GM12878 (cell line): ENCODE results near the gene NKX6-1. TPM values are rescaled to one million over a fixed set of nuclear protein-coding genes. Genes with fewer than 3 reads are reported as not detected.

Experiments used
- ATAC-seq: fragments of 200-7000 bp; cut with Tn5 transposase; 3 replicates; pipeline ENCODE4 v1.9.1; 2020; ENCODE audit warnings: mild to moderate bottlenecking, moderate library complexity
- BruUV-seq: library from RNA; stranded (reverse); fragments of 400-500 nt; replicated peaks from 2 replicates; lab custom pipeline; 2021; lab: Mats Ljungman, UMichigan
- CTCF ChIA-PET: fragments of 300-600 bp; sonication (Branson Sonifier 250); formaldehyde crosslinking; extraction: SDS; loops from one replicate; lab custom pipeline; 2021; ENCODE audit warnings: inconsistent platforms; lab: Yijun Ruan, JAX
- POLR2A ChIA-PET: fragments of 350-600 bp; formaldehyde crosslinking; extraction: SDS; loops from one replicate; lab custom pipeline; 2021; ENCODE audit warnings: inconsistent platforms; lab: Charles Lee
- RAD21 ChIA-PET: fragments of 300-600 bp; sonication (Branson Sonifier 250); formaldehyde crosslinking; loops from one replicate; lab custom pipeline; 2023; ENCODE audit warnings: antibody characterized with exemption; ENCODE audit not compliant: unreplicated experiment; lab: Charles Lee
- SMC1A ChIA-PET: fragments of 300-600 bp; sonication (Branson Sonifier 250); formaldehyde crosslinking; loops from one replicate; lab custom pipeline; 2023; ENCODE audit not compliant: unreplicated experiment, uncharacterized antibody; lab: Charles Lee
- DNase-seq: peaks from one replicate; pipeline ENCODE4 v3.0.0-alpha.2; 2011; ENCODE audit warnings: low read depth, low spot score
- FAIRE-seq: peaks from 3 replicates; lab custom pipeline; 2011; peaks lifted over from hg19 to GRCh38; lab: Jason Lieb, UNC
- H2AFZ ChIP-seq: 2 replicates; pipeline ENCODE4 v1.6.0; 2011; ENCODE audit warnings: low read depth, low read length, control low read depth; ENCODE audit not compliant: control insufficient read depth
- H3K27ac ChIP-seq: 2 replicates; pipeline ENCODE4 v1.5.1; 2011; ENCODE audit warnings: control low read depth; ENCODE audit not compliant: control insufficient read depth, insufficient read depth
- H3K27me3 ChIP-seq, 2 experiments: replicated peaks in 1 of 2; 2 replicates each; pipeline versions ENCODE4 v1.6.0 to v1.6.1; 2011; ENCODE audit warnings: low read length in 1 of 2; ENCODE audit not compliant: control insufficient read depth in 2 of 2, insufficient read depth in 2 of 2
- H3K36me3 ChIP-seq, 2 experiments: 2 replicates each; pipeline ENCODE4 v1.5.1; 2011; ENCODE audit warnings: low read length in 1 of 2; ENCODE audit not compliant: control insufficient read depth in 2 of 2, insufficient read depth in 2 of 2
- H3K4me1 ChIP-seq: 2 replicates; pipeline ENCODE4 v1.6.1; 2011; ENCODE audit warnings: mild to moderate bottlenecking, low read length, moderate library complexity, mixed read lengths; ENCODE audit not compliant: control insufficient read depth, insufficient read depth
- H3K4me2 ChIP-seq: 2 replicates; pipeline ENCODE4 v1.6.0; 2011; ENCODE audit warnings: control low read depth; ENCODE audit not compliant: control insufficient read depth, insufficient read depth
- H3K4me3 ChIP-seq: fragments of 200-600 bp; sonication (generic); 2 replicates; pipeline ENCODE4 v1.5.1; 2016
- H3K79me2 ChIP-seq: 2 replicates; pipeline ENCODE4 v1.6.0; 2011; ENCODE audit warnings: low read length; ENCODE audit not compliant: control insufficient read depth, insufficient read depth
- H3K9ac ChIP-seq: 2 replicates; pipeline ENCODE4 v1.8.0; 2011; ENCODE audit warnings: low read length, control low read depth, mixed read lengths; ENCODE audit not compliant: control insufficient read depth, insufficient read depth
- H3K9me3 ChIP-seq: replicated peaks from 3 replicates; pipeline ENCODE4 v1.5.1; 2011; ENCODE audit warnings: mild to moderate bottlenecking, low read length; ENCODE audit not compliant: control insufficient read depth, insufficient read depth
- H4K20me1 ChIP-seq: 2 replicates; pipeline ENCODE4 v1.6.0; 2011; ENCODE audit not compliant: control insufficient read depth, insufficient read depth
- ATF2 ChIP-seq: IDR thresholded peaks from 2 replicates; pipeline ENCODE4 v1.6.1; 2012; ENCODE audit warnings: low read length, inconsistent platforms
- ATF3 ChIP-seq: IDR thresholded peaks from 2 replicates; pipeline ENCODE4 v1.6.1; 2011; ENCODE audit warnings: low read depth, mild to moderate bottlenecking, low read length, moderate library complexity, borderline replicate concordance; ENCODE audit errors: extremely low read depth
- KDM1A ChIP-seq: fragments of 200-600 bp; sonication (generic); IDR thresholded peaks from 2 replicates; pipeline ENCODE4 v1.6.1; 2016; ENCODE audit warnings: borderline replicate concordance
- MLLT1 ChIP-seq: fragments of 450-650 bp; IDR thresholded peaks from 2 replicates; pipeline ENCODE4 v1.6.1; 2016; ENCODE audit warnings: mild to moderate bottlenecking
- NR2F1 ChIP-seq: fragments of 450-650 bp; conservative IDR thresholded peaks from 2 replicates; pipeline ENCODE4 v1.6.1; 2017; ENCODE audit warnings: mild to moderate bottlenecking
- PAX8 ChIP-seq: fragments of 450-650 bp; IDR thresholded peaks from 2 replicates; pipeline ENCODE4 v1.6.1; 2017; ENCODE audit warnings: mild to moderate bottlenecking, moderate library complexity
- POLR2A ChIP-seq: IDR thresholded peaks from 2 replicates; pipeline ENCODE4 v1.6.1; 2011; ENCODE audit warnings: low read depth, mild to moderate bottlenecking, low read length
- RELA ChIP-seq: fragments of 450-650 bp; IDR thresholded peaks from 2 replicates; pipeline ENCODE4 v1.8.0; 2014; ENCODE audit warnings: borderline replicate concordance; ENCODE audit not compliant: partially characterized antibody
- REST ChIP-seq: IDR thresholded peaks from 2 replicates; pipeline ENCODE4 v1.6.1; 2012; ENCODE audit warnings: mild to moderate bottlenecking, low read depth, low read length
- TAF1 ChIP-seq: IDR thresholded peaks from 2 replicates; pipeline ENCODE4 v1.6.1; 2011; ENCODE audit warnings: mild to moderate bottlenecking, low read depth, low read length, borderline replicate concordance
- TCF12 ChIP-seq: IDR thresholded peaks from 2 replicates; pipeline ENCODE4 v1.6.1; 2011; ENCODE audit warnings: low read depth, mild to moderate bottlenecking, low read length
- TCF3 ChIP-seq: IDR thresholded peaks from 2 replicates; pipeline ENCODE4 v1.6.1; 2012; ENCODE audit warnings: low read depth, mild to moderate bottlenecking, low read length, borderline replicate concordance; ENCODE audit not compliant: insufficient read depth
- ZNF207 ChIP-seq: fragments of 450-650 bp; IDR thresholded peaks from 2 replicates; pipeline ENCODE4 v1.6.1; 2014; ENCODE audit warnings: antibody characterized with exemption, mild to moderate bottlenecking, borderline replicate concordance
- ZNF687 ChIP-seq: fragments of 450-650 bp; IDR thresholded peaks from 2 replicates; pipeline ENCODE4 v1.6.1; 2017; ENCODE audit warnings: mild to moderate bottlenecking, moderate library complexity
- WGBS: methylation state at CpG from one replicate; pipeline ENCODE4 v1.1.6; 2016; ENCODE audit warnings: low lambda C conversion rate; ENCODE audit not compliant: insufficient replicate concordance, insufficient coverage; ENCODE audit errors: missing lambda C conversion rate; 5-methylcytosine and 5-hydroxymethylcytosine counted together
- in situ Hi-C: fragments of 300-500 bp; cut with MboI; formaldehyde crosslinking; loops from 9 replicates; pipeline ENCODE4 v1.14.3; 2018; ENCODE audit warnings: mixed read lengths
- intact Hi-C: fragments of 100-400 bp; cut with micrococcal nuclease; formaldehyde crosslinking; loops from one replicate; pipeline ENCODE4 v1.14.2; 2022; ENCODE audit not compliant: unreplicated experiment
- polyA plus RNA-seq, 11 experiments: library from polyadenylated mRNA; depleted of rRNA in 4 of 11; unstranded in 6 of 11; stranded (reverse) in 5 of 11; fragments of >200 nt; fragmentation: Nextera tagmentation in 4 of 11; fragmentation: Illumina TruSeq in 1 of 11; extraction: Ambion mirVana in 4 of 11; extraction: Trizol in 1 of 11; gene quantifications; 1 replicate in 1 of 11; 2 replicates in 10 of 11; pipeline versions ENCODE4 v1.2.1 to v1.2.3, GENCODE V29; 2011 to 2016; ENCODE audit warnings: inconsistent platforms in 2 of 11, missing spikeins in 2 of 11, low read depth in 1 of 11
- total RNA-seq, 4 experiments: library from RNA; depleted of rRNA in 3 of 4; stranded (reverse); fragments of >200 nt in 3 of 4; fragmentation: Illumina TruSeq in 1 of 4; extraction: Trizol in 1 of 4; gene quantifications; 2 replicates each; pipeline versions ENCODE4 v1.2.1 to v1.2.3, GENCODE V29; 2013 to 2021

The NKX6-1 gene
- total and polyA plus RNA-seq, 10 of the 15 experiments (the other 5 are each of a cell fraction or from before 2014, with no cell fraction given) = not detected

- intact Hi-C loops = no loop called here
- TF ChIP-seq TAF1 (no peak), REST (no peak), RELA (no peak), PAX8 (no peak), POLR2A (no peak), ATF2 (no peak), ZNF207 (no peak), TCF12 (no peak), KDM1A (no peak), MLLT1 (no peak), ATF3 (no peak), TCF3 (no peak), ZNF687 (no peak), NR2F1 (no peak)
Observed at GRCh38 chr4:84494076-84494475, 5.0 kb downstream of the NKX6-1 start.

More at GRCh38 chr4:84494076-84494475, 5.0 kb downstream of the NKX6-1 start:
- ChIA-PET CTCF (interaction anchor here (0.6 to 1.3 kb wide), 2 partner anchors 10 to 215 kb away, joined by 4 to 5 read pairs; no protein-coding TSS in a partner anchor), RAD21 (interaction anchor here (0.7 kb wide), 1 partner anchor 232 kb away, joined by 3 read pairs; no protein-coding TSS in a partner anchor), SMC1A (interaction anchor here (1.2 kb wide), 1 partner anchor 11 kb away, joined by 3 read pairs; no protein-coding TSS in a partner anchor), POLR2A (no interaction called here)
- Histone ChIP-seq H2AFZ (no peak overlapping the region), H3K36me3 (no peaks in the 10 kb centered on the region), H3K27ac (no peak overlapping the region), H3K79me2 (no peaks in the 10 kb centered on the region), H3K27me3 (peaks cover 12 to 26% of the 10 kb centered on the region in 2 experiments), H3K4me3 (no peak overlapping the region), H4K20me1 (no peaks in the 10 kb centered on the region), H3K9ac (no peak overlapping the region), H3K9me3 (no peaks in the 10 kb centered on the region; the same call in 1 of the 3 replicates), H3K4me2 (no peak overlapping the region), H3K4me1 (no peaks in the 10 kb centered on the region)
- in situ Hi-C loops = no loop called here
- no peak for DNase-seq
- no peak for ATAC-seq
- 0% methylated on average over 2 of the region's 2 CpGs for WGBS
- BruUV-seq = no TSS peak
- FAIRE-seq = no peak
